Pancreas (tissue), 10 donors: Measurements from ENCODE around the gene LRRC61. TPM values are rescaled to one million over a fixed set of nuclear protein-coding genes. Genes with fewer than 3 reads are reported as not detected.

Source experiments
- ATAC-seq, 4 donors: fragments of 200-7000 bp; cut with Tn5 transposase; one replicate each; pipeline versions ENCODE4 v1.8.0 to v1.9.1; 2020; ENCODE audit warnings: mild to moderate bottlenecking in 4 of 4, moderate library complexity in 4 of 4
- DNase-seq, 6 donors: peaks; one replicate each; pipeline ENCODE4 v3.0.0-alpha.2; 2020
- FAIRE-seq: peaks from 2 replicates; lab custom pipeline; 2012; peaks lifted over from hg19 to GRCh38; lab: Jason Lieb, UNC
- H3K27ac ChIP-seq, 4 donors: fragments of 200-600 bp; sonication (generic); 1 replicate in 3 of 4; 2 replicates in 1 of 4; pipeline versions ENCODE4 v1.5.0 to v1.8.0; 2020
- H3K27me3 ChIP-seq, 4 donors: fragments of 200-600 bp; one replicate each; pipeline ENCODE4 v1.8.0; 2021
- H3K36me3 ChIP-seq, 3 donors: fragments of 200-600 bp; sonication (generic) in 1 of 3; one replicate each; pipeline versions ENCODE4 v1.5.0 to v1.8.0; 2020 to 2021
- H3K4me1 ChIP-seq, 3 donors: fragments of 200-600 bp; one replicate each; pipeline ENCODE4 v1.8.0; 2021
- H3K4me3 ChIP-seq, 4 donors: fragments of 200-600 bp; sonication (generic) in 2 of 4; one replicate each; pipeline versions ENCODE4 v1.5.0 to v1.8.0; 2020 to 2021
- H3K9me3 ChIP-seq, 4 donors: fragments of 200-600 bp; one replicate each; pipeline ENCODE4 v1.8.0; 2021
- WGBS, 2 donors: extraction: QIAGEN DNeasy Blood & Tissue Kit; methylation state at CpG; one replicate each; pipeline ENCODE4 v1.1.7; 2013; 5-methylcytosine and 5-hydroxymethylcytosine counted together
- intact Hi-C, 3 donors: fragments of 100-400 bp; cut with DNase I; formaldehyde crosslinking; loops; one replicate each; pipeline versions ENCODE4 v1.11.1 to v1.14.2; 2022
- polyA plus RNA-seq, 2 donors: library from polyadenylated mRNA; stranded (reverse); fragments of 200-250 nt; gene quantifications; one replicate each; pipeline ENCODE4 v1.2.3, GENCODE V29; 2013
- total RNA-seq, 6 donors: library from RNA; stranded (reverse); fragmentation: NEBNext Ultra II Directional in 4 of 6; extraction: Animal tissue kit (Norgen Biotek cat#: 25700) in 4 of 6; gene quantifications; one replicate each; pipeline versions ENCODE4 v1.2.1 to v1.2.4, GENCODE V29; 2021 to 2023
- TF ChIP-seq, protein P1 (sequence below), 4 donors: fragments of 200-600 bp; sonication (generic) in 3 of 4; IDR thresholded peaks; one replicate each; pipeline versions ENCODE4 v1.5.0 to v1.8.0; 2021; ENCODE audit warnings: antibody characterized with exemption in 4 of 4
- donor health status: healthy with polysubstance abuse.
- donor health status: DM: no; HTN: no; CAD: no; lungs with moderate emphysema.
- donor health status: DM: no; HTN: no; CAD: no.
- donor health status: control.
- donor health status: control.
- donor health status: Bipolar disorder and iron deficiency.
- donor health status: DM: yes; HTN: yes; CAD: no.
- donor health status: DM: no; HTN: no; CAD: no.
- donor health status: DM: no; HTN: no; CAD: no.
- donor health status: DM: yes; HTN: yes; CAD: no.

LRRC61 gene
- total and polyA plus RNA-seq, 8 donors, result 7.1 to 11.2 (median 8.8) TPM

DNA sequence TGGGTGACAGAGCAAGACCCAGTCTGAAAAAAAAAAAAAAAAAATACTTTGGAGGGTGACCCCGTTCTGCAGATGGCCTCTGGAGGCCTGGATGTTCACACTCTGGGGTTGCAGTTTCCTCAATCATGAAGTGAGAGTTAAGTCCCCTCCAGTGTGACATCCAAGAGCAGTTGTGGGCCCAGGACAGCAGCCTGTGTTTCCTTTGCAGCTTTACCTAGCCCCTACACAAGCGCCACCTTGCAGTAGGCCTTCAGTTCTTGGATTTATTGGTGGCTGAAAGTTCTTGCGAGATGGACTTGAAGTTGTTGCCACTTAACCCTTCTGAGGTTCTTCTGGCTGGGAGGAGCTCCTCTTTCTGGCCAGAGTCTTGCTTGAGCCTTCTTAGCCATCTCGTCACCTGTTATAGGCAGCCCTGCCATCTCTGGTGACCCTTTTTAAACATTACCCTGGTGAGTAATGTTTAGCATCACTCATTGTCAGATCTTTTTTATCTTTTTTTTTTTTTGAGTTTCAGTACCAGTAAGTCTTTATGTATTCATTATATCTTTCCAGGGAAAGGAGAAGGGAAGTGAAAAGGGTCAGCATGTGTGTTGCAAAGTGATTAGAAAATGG lies 3.6 kb downstream of the LRRC61 start:
- TF ChIP-seq, protein P1, sequence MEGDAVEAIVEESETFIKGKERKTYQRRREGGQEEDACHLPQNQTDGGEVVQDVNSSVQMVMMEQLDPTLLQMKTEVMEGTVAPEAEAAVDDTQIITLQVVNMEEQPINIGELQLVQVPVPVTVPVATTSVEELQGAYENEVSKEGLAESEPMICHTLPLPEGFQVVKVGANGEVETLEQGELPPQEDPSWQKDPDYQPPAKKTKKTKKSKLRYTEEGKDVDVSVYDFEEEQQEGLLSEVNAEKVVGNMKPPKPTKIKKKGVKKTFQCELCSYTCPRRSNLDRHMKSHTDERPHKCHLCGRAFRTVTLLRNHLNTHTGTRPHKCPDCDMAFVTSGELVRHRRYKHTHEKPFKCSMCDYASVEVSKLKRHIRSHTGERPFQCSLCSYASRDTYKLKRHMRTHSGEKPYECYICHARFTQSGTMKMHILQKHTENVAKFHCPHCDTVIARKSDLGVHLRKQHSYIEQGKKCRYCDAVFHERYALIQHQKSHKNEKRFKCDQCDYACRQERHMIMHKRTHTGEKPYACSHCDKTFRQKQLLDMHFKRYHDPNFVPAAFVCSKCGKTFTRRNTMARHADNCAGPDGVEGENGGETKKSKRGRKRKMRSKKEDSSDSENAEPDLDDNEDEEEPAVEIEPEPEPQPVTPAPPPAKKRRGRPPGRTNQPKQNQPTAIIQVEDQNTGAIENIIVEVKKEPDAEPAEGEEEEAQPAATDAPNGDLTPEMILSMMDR (IDR thresholded peaks at IDR 0.05), result no peak
- no peak for FAIRE-seq
- H3K4me1 ChIP-seq, result peaks cover 2 to 12% (median 9%) of the 10 kb centered on the region in 3 donors
- intact Hi-C loops, result no loop called here
- peaks cover 0 to 7% (median 0%) of the 10 kb centered on the region in 3 donors for H3K36me3 ChIP-seq
- no peak for ATAC-seq
- no peak overlapping the region for H3K27ac ChIP-seq
- H3K27me3 ChIP-seq, result no peaks in the 10 kb centered on the region
- DNase-seq, result no peak
- H3K9me3 ChIP-seq, result no peaks in the 10 kb centered on the region
- H3K4me3 ChIP-seq, result no peak overlapping the region
- WGBS, 2 donors, result 75 to 78% methylated on average over 4 of the region's 4 CpGs

DNA sequence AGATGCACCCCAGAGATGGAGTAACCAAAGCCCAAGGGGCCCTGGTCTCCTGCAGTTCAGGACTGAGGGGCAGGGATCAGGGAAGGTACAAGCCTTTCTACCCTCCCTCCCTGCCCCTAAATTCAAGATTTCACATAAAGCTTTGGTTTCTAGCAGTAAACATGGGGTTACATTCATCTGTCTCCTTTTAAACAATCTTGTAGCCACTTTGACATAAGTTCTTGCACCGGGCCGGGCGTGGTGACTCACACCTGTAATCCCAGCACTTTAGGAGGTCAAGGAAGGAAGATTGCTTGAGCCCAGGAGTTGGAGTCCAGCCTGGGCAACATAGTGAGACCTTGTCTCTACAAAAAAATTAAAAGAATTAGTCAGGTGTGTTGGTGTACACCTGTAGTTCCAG lies 4.2 kb downstream of the LRRC61 start:
- no peak for FAIRE-seq
- Histone ChIP-seq H3K27me3 (no peaks in the 10 kb centered on the region), H3K27ac (no peak overlapping the region), H3K36me3 (peaks cover 0 to 7% (median 0%) of the 10 kb centered on the region in 3 donors), H3K4me1 (peaks cover 0 to 10% (median 9%) of the 10 kb centered on the region in 3 donors), H3K9me3 (no peaks in the 10 kb centered on the region), H3K4me3 (no peak overlapping the region)
- ATAC-seq, result no peak
- intact Hi-C loops, result no loop called here
- WGBS, 2 donors, result 96 to 97% methylated on average over 3 of the region's 3 CpGs
- TF ChIP-seq, protein P1 (IDR thresholded peaks at IDR 0.05), result no peak
- no peak for DNase-seq

DNA sequence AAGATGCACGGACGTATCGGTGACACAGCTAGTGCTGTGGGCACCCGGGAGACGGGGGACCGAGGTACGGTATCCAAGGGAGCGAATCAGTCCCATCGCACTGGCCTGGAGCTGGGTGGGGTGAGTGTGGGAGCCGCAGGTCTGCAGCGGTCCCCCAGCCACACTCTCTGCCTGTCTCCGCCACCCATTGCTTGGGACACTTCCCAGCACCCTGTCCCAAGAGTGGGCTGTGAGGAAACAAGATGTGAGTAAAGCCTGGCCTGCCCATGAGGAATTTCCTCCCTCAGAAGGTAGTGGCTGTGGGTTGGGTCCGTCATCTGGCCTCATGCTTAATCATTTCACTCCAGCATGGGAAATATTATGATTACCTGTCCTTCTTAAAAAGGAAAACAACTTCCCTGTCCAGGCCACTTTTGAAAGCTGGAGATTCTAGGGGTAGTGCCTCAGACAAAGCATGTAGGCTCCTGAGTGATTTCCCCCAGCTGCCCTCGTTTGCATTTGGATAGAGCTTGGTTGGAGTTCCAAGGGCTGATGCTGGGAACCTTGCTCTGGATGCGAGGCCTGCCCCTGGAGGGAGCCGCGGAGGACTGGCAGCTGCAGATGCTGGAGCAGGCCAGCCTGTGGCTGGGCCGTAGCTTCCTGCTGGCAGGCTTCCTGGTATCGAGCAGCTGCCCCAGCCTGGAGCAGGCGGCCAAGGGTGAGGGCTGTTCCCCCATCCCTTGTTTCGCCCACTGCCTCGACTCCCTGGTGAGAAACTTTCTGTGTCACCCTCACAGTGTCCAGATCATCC lies 6.4 kb downstream of the LRRC61 start:
- DNase-seq, result peak in 5 of 6 donors; percentile 40 to 79 (median 68)
- FAIRE-seq, result no peak
- TF ChIP-seq, protein P1 (IDR thresholded peaks at IDR 0.05), result no peak

DNA sequence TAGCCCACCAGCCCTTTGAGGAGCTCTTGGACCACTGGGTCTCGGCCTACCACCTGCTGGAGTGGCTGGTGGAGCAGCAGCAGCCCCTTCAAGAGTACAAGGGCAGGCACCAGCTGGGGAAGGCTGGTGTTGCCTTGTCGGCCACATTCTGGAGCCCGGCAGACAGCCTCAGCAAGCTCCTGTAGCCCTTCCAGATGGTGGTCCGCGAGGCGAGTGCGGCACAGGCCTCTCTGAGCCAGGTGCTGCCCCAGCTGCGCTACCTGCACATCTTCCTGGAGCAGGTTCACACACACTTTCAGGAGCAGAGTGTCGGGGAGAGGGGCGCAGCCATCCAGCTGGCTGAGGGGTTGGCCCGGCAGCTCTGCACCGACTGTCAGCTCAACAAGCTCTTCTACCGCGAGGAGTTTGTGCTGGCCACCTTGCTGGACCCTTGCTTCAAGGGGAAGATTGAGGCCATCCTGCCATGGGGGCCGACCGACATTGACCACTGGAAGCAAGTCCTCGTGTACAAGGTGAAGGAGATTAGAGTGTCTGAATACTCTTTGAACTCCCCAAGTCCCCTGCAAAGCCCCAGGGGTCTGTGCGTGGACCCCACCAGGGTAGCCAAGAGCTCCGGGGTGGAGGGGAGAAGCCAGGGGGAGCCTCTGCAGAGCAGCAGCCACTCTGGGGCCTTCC lies 7.2 kb downstream of the LRRC61 start:
- ATAC-seq, result no peak
- no peak overlapping the region for H3K27ac ChIP-seq
- H3K4me1 ChIP-seq, result peaks cover 1 to 10% (median 5%) of the 10 kb centered on the region in 3 donors
- intact Hi-C loops, result no loop called here
- FAIRE-seq, result no peak
- H3K27me3 ChIP-seq, result no peaks in the 10 kb centered on the region
- DNase-seq, result peak in 1 of 6 donors; percentile 67
- H3K4me3 ChIP-seq, result no peak overlapping the region
- peaks cover 0 to 7% (median 0%) of the 10 kb centered on the region in 3 donors for H3K36me3 ChIP-seq
- no peaks in the 10 kb centered on the region for H3K9me3 ChIP-seq
- TF ChIP-seq, protein P1 (IDR thresholded peaks at IDR 0.05), result no peak
- 90 to 91% methylated on average over 19 of the region's 19 CpGs for WGBS, 2 donors

More for the DNA sequence above, 6.4 kb downstream of the LRRC61 start:
- intact Hi-C loops, result no loop called here
- peaks cover 0 to 10% (median 2%) of the 10 kb centered on the region in 3 donors for H3K4me1 ChIP-seq
- WGBS, 2 donors, result 73 to 77% methylated on average over 20 to 22 of the region's 22 CpGs
- no peaks in the 10 kb centered on the region for H3K9me3 ChIP-seq
- H3K36me3 ChIP-seq, result peaks cover 0 to 7% (median 0%) of the 10 kb centered on the region in 3 donors
- H3K27me3 ChIP-seq, result no peaks in the 10 kb centered on the region
- no peak overlapping the region for H3K27ac ChIP-seq
- ATAC-seq, result peak; percentile 61 to 82 (median 72)
- no peak overlapping the region for H3K4me3 ChIP-seq
